ENCODE measurements around the gene ASB15.
A peak's percentile ranks its signal among the peaks of the same experiment; 100 is the strongest.

ASB15 gene

GRCh38 chr7:123571684-123572083 is 29.9 kb upstream of the ASB15 start:
- in situ Hi-C loops (cut with HindIII; ENCODE audit: low pct_unique_long_range_greater_than_20kb, low sequenced_read_pairs) = no loop called here
- no peak for DNase-seq (ENCODE audit: low read depth in 1 of 2, low spot score in 1 of 2)
- no peak for TF ChIP-seq JUND (IDR thresholded peaks at IDR 0.05; ENCODE audit: low read depth)

DNA sequence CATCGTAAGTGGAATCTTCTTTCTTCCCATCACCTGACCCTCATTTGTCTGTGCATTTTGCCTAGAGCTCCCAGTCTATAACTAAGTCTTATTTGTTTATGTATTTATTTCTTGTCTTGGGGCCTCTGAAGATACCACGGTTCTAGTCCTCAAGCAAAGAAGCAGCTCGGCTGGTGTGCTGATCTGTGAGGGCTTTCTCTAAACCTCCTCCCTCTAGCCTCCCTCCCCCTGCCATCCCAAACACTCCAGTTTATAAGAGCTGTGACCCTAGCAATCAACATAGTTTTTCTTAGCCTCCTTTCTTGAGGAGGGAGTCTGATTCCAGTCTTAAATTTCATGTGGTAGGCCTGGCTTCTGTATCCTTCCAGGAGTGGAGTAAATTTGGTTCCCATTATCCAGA is 28.3 kb upstream of the ASB15 start:
- DNase-seq (ENCODE audit: low read depth in 1 of 2, low spot score in 1 of 2) = no peak
- in situ Hi-C loops (cut with HindIII; ENCODE audit: low pct_unique_long_range_greater_than_20kb, low sequenced_read_pairs) = no loop called here
- no peak for TF ChIP-seq JUND (IDR thresholded peaks at IDR 0.05; ENCODE audit: low read depth)

DNA sequence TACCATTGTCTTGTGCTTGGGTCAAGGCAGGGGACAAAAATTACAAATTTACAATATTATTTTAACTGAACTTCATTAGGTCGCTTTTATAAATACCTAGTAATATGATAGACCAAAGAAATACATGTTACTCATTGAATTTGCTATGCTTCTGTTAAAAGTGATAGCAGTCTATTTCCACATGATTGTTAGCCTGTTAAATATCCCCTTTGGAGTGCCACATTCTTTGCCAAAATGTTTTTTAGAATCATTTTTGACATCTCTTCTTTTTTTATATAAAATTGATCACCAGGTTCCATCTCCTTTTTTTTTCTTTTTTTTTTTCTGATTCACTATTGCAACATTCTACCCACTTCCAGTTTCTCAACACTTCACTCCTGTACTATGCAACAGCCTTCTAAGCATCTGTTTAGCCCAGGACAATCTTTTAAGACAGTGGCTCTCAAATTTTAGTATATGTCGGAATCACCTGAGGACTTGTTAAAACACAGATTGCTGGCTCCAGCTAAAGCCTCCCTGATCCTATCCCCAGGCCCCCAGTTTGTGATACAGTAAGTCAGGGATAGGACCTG is 27.6 kb upstream of the ASB15 start:
- TF ChIP-seq JUND (IDR thresholded peaks at IDR 0.05; ENCODE audit: low read depth) = no peak
- DNase-seq (ENCODE audit: low read depth in 1 of 2, low spot score in 1 of 2) = no peak
- in situ Hi-C loops (cut with HindIII; ENCODE audit: low pct_unique_long_range_greater_than_20kb, low sequenced_read_pairs) = no loop called here

- TF ChIP-seq JUND (IDR thresholded peaks at IDR 0.05; ENCODE audit: low read depth) = no peak
- in situ Hi-C loops (cut with HindIII; ENCODE audit: low pct_unique_long_range_greater_than_20kb, low sequenced_read_pairs) = no loop called here
Observed at GRCh38 chr7:123579416-123579815, 22.2 kb upstream of the ASB15 start.

GRCh38 chr7:123580406-123581161 is 21.0 kb upstream of the ASB15 start:
- DNase-seq (ENCODE audit: low read depth in 1 of 2, low spot score in 1 of 2) = peak; percentile 14 to 66
- in situ Hi-C loops (cut with HindIII; ENCODE audit: low pct_unique_long_range_greater_than_20kb, low sequenced_read_pairs) = no loop called here
- no peak for TF ChIP-seq JUND (IDR thresholded peaks at IDR 0.05; ENCODE audit: low read depth)

More at GRCh38 chr7:123579416-123579815, 22.2 kb upstream of the ASB15 start:
- DNase-seq (ENCODE audit: low read depth in 1 of 2, low spot score in 1 of 2) = no peak

- no peak for TF ChIP-seq JUND (IDR thresholded peaks at IDR 0.05; ENCODE audit: low read depth)
- in situ Hi-C loops (cut with HindIII; ENCODE audit: low pct_unique_long_range_greater_than_20kb, low sequenced_read_pairs) = no loop called here
- DNase-seq (ENCODE audit: low read depth in 1 of 2, low spot score in 1 of 2) = no peak
Observed at GRCh38 chr7:123581162-123581459, 20.5 kb upstream of the ASB15 start.

GRCh38 chr7:123583821-123584220 is 17.8 kb upstream of the ASB15 start:
- DNase-seq (ENCODE audit: low read depth in 1 of 2, low spot score in 1 of 2) = no peak
- in situ Hi-C loops (cut with HindIII; ENCODE audit: low pct_unique_long_range_greater_than_20kb, low sequenced_read_pairs) = no loop called here
- no peak for TF ChIP-seq JUND (IDR thresholded peaks at IDR 0.05; ENCODE audit: low read depth)

GRCh38 chr7:123588376-123588775 is 13.2 kb upstream of the ASB15 start:
- in situ Hi-C loops (cut with HindIII; ENCODE audit: low pct_unique_long_range_greater_than_20kb, low sequenced_read_pairs) = no loop called here
- DNase-seq (ENCODE audit: low read depth in 1 of 2, low spot score in 1 of 2) = no peak

GRCh38 chr7:123594813-123595241 is 6.8 kb upstream of the ASB15 start:
- DNase-seq (ENCODE audit: low read depth in 1 of 2, low spot score in 1 of 2) = no peak
- in situ Hi-C loops (cut with HindIII; ENCODE audit: low pct_unique_long_range_greater_than_20kb, low sequenced_read_pairs) = no loop called here
- no peak for TF ChIP-seq JUND (IDR thresholded peaks at IDR 0.05; ENCODE audit: low read depth)

More at GRCh38 chr7:123588376-123588775, 13.2 kb upstream of the ASB15 start:
- no peak for TF ChIP-seq JUND (IDR thresholded peaks at IDR 0.05; ENCODE audit: low read depth)

- in situ Hi-C loops (cut with HindIII; ENCODE audit: low pct_unique_long_range_greater_than_20kb, low sequenced_read_pairs) = no loop called here
- TF ChIP-seq JUND (IDR thresholded peaks at IDR 0.05; ENCODE audit: low read depth) = no peak
- DNase-seq (ENCODE audit: low read depth in 1 of 2, low spot score in 1 of 2) = no peak
Observed at GRCh38 chr7:123598657-123599056, 3.0 kb upstream of the ASB15 start.

GRCh38 chr7:123599766-123600165 is 1.9 kb upstream of the ASB15 start:
- in situ Hi-C loops (cut with HindIII; ENCODE audit: low pct_unique_long_range_greater_than_20kb, low sequenced_read_pairs) = no loop called here
- TF ChIP-seq JUND (IDR thresholded peaks at IDR 0.05; ENCODE audit: low read depth) = no peak
- no peak for DNase-seq (ENCODE audit: low read depth in 1 of 2, low spot score in 1 of 2)

GRCh38 chr7:123600876-123601275 is 745 bp upstream of the ASB15 start:
- DNase-seq (ENCODE audit: low read depth in 1 of 2, low spot score in 1 of 2) = peak in 1 of 2 experiments; percentile 7
- in situ Hi-C loops (cut with HindIII; ENCODE audit: low pct_unique_long_range_greater_than_20kb, low sequenced_read_pairs) = no loop called here
- TF ChIP-seq JUND (IDR thresholded peaks at IDR 0.05; ENCODE audit: low read depth) = no peak

DNA sequence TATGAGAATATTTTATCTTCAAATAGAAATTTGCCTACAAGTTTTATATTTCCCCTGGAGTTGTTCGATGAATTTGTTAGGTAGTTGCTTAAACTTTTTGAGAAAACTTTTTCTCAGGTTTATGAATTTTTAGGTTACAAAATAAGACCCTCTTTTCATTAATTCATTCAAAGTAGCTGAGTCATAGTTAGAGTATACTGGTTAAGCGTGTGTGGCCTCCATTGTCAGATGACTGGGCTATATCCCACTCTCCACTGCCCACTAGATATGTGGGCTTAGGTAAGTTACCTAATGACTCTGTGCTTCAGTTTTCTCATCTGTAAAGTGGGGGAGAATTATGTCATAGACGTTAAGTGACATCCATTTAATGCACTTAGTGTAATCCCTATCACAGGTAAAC is 1.0 kb downstream of the ASB15 start:
- in situ Hi-C loops (cut with HindIII; ENCODE audit: low pct_unique_long_range_greater_than_20kb, low sequenced_read_pairs) = no loop called here
- no peak for DNase-seq (ENCODE audit: low read depth in 1 of 2, low spot score in 1 of 2)
- no peak for TF ChIP-seq JUND (IDR thresholded peaks at IDR 0.05; ENCODE audit: low read depth)

GRCh38 chr7:123604739-123605138 is 3.1 kb downstream of the ASB15 start:
- in situ Hi-C loops (cut with HindIII; ENCODE audit: low pct_unique_long_range_greater_than_20kb, low sequenced_read_pairs) = no loop called here
- no peak for TF ChIP-seq JUND (IDR thresholded peaks at IDR 0.05; ENCODE audit: low read depth)
- DNase-seq (ENCODE audit: low read depth in 1 of 2, low spot score in 1 of 2) = no peak
